Neural crest cell (in vitro differentiated cells): ENCODE results near the gene SCN9A. TPM values are rescaled to one million over a fixed set of nuclear protein-coding genes. Genes with fewer than 3 reads are reported as not detected.

ENCODE experiments used
- DNase-seq: peaks from one replicate; pipeline ENCODE4 v3.0.0; 2021; ENCODE audit warnings: low read depth, mixed read lengths, low spot score
- H3K27ac Mint-ChIP-seq: one replicate; pipeline ENCODE4 v1.8.0; 2021; ENCODE audit warnings: mild to moderate bottlenecking, mixed read lengths; ENCODE audit not compliant: unreplicated experiment
- H3K27me3 Mint-ChIP-seq: 2 replicates; pipeline ENCODE4 v1.8.0; 2021; ENCODE audit warnings: low read depth, mild to moderate bottlenecking, mixed read lengths
- H3K36me3 Mint-ChIP-seq: 2 replicates; pipeline ENCODE4 v1.8.0; 2021; ENCODE audit warnings: low read depth, mild to moderate bottlenecking, mixed read lengths
- H3K4me1 Mint-ChIP-seq: 2 replicates; pipeline ENCODE4 v1.8.0; 2021; ENCODE audit warnings: mixed read lengths
- H3K4me3 Mint-ChIP-seq: one replicate; pipeline ENCODE4 v1.8.0; 2021; ENCODE audit warnings: mild to moderate bottlenecking, mixed read lengths
- H3K9me3 Mint-ChIP-seq: 2 replicates; pipeline ENCODE4 v1.8.0; 2021; ENCODE audit warnings: mixed read lengths
- total RNA-seq: library from RNA; stranded (reverse); gene quantifications from 2 replicates; pipeline ENCODE4 v1.2.1, GENCODE V29; 2021
- TF ChIP-seq, protein P1 (sequence below): fragments of 200-600 bp; sonication (generic); conservative IDR thresholded peaks from 2 replicates; pipeline ENCODE4 v1.5.0; 2021; ENCODE audit warnings: antibody characterized with exemption, mild to moderate bottlenecking

Gene SCN9A
- total RNA-seq, 1 donor from 2014 or later = 1.3 TPM

GRCh38 chr2:166404831-166405568 lies 29.3 kb upstream of the SCN9A start:
- DNase-seq = no peak
- H3K36me3 Mint-ChIP-seq = no peaks in the 10 kb centered on the region
- TF ChIP-seq, protein P1, sequence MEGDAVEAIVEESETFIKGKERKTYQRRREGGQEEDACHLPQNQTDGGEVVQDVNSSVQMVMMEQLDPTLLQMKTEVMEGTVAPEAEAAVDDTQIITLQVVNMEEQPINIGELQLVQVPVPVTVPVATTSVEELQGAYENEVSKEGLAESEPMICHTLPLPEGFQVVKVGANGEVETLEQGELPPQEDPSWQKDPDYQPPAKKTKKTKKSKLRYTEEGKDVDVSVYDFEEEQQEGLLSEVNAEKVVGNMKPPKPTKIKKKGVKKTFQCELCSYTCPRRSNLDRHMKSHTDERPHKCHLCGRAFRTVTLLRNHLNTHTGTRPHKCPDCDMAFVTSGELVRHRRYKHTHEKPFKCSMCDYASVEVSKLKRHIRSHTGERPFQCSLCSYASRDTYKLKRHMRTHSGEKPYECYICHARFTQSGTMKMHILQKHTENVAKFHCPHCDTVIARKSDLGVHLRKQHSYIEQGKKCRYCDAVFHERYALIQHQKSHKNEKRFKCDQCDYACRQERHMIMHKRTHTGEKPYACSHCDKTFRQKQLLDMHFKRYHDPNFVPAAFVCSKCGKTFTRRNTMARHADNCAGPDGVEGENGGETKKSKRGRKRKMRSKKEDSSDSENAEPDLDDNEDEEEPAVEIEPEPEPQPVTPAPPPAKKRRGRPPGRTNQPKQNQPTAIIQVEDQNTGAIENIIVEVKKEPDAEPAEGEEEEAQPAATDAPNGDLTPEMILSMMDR = no peak
- no peaks in the 10 kb centered on the region for H3K9me3 Mint-ChIP-seq
- no peaks in the 10 kb centered on the region for H3K27me3 Mint-ChIP-seq
- no peaks in the 10 kb centered on the region for H3K4me1 Mint-ChIP-seq
- H3K27ac Mint-ChIP-seq = no peak overlapping the region
- no peak overlapping the region for H3K4me3 Mint-ChIP-seq

DNA sequence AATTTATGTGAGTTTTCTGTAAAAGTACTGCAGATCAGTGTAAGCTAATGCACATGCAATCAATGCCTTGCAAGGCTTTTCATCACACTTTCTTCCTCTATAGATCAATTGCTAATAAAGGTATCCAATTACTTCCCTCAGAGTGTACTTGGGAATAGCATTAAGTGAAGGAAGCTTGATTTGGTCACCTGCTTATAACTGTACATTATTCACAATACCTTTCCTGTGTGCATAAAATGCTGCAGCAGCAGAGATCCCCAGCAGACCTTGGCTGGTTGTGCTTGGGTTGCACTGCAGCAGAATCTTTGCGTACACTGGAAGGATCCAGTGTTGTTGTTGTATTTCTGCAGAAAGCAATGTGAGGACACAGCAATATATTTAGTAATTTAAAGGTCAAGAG lies 18.5 kb upstream of the SCN9A start:
- H3K27ac Mint-ChIP-seq = no peak overlapping the region
- no peaks in the 10 kb centered on the region for H3K36me3 Mint-ChIP-seq
- no peak overlapping the region for H3K4me3 Mint-ChIP-seq
- DNase-seq = no peak
- no peaks in the 10 kb centered on the region for H3K27me3 Mint-ChIP-seq
- TF ChIP-seq, protein P1 = no peak
- no peaks in the 10 kb centered on the region for H3K4me1 Mint-ChIP-seq
- H3K9me3 Mint-ChIP-seq = no peaks in the 10 kb centered on the region

- peaks cover 5% of the 10 kb centered on the region for H3K4me1 Mint-ChIP-seq
- DNase-seq = no peak
- H3K4me3 Mint-ChIP-seq = no peak overlapping the region
- no peaks in the 10 kb centered on the region for H3K36me3 Mint-ChIP-seq
- TF ChIP-seq, protein P1 = no peak
- no peak overlapping the region for H3K27ac Mint-ChIP-seq
- no peaks in the 10 kb centered on the region for H3K27me3 Mint-ChIP-seq
- no peaks in the 10 kb centered on the region for H3K9me3 Mint-ChIP-seq
These were observed 17.3 kb upstream of the SCN9A start for GRCh38 chr2:166393008-166393407.

GRCh38 chr2:166388481-166389070 lies 12.8 kb upstream of the SCN9A start:
- DNase-seq = no peak
- Mint-ChIP-seq H3K27ac (no peak overlapping the region), H3K36me3 (no peaks in the 10 kb centered on the region), H3K4me1 (peaks cover 5% of the 10 kb centered on the region), H3K27me3 (no peaks in the 10 kb centered on the region), H3K9me3 (no peaks in the 10 kb centered on the region), H3K4me3 (no peak overlapping the region)
- TF ChIP-seq, protein P1 = no peak

- no peaks in the 10 kb centered on the region for H3K36me3 Mint-ChIP-seq
- H3K27ac Mint-ChIP-seq = no peak overlapping the region
- DNase-seq = no peak
- H3K4me3 Mint-ChIP-seq = no peak overlapping the region
- TF ChIP-seq, protein P1 = no peak
- H3K4me1 Mint-ChIP-seq = peaks cover 5% of the 10 kb centered on the region
- H3K27me3 Mint-ChIP-seq = peaks cover 6% of the 10 kb centered on the region
- no peaks in the 10 kb centered on the region for H3K9me3 Mint-ChIP-seq
These were observed 9.6 kb upstream of the SCN9A start for GRCh38 chr2:166385313-166385712.
